ENCODE data around the gene PPP1R8. TPM values are rescaled to one million over a fixed set of nuclear protein-coding genes. Genes with fewer than 3 reads are reported as not detected.
A peak's percentile ranks its signal among the peaks of the same experiment; 100 is the strongest.

Gene PPP1R8
- total and polyA plus RNA-seq, 9 of the 15 experiments (the other 6 are each of a cell fraction or from before 2014, with no cell fraction given) = 16.2 to 107 (median 75.3) TPM

DNA sequence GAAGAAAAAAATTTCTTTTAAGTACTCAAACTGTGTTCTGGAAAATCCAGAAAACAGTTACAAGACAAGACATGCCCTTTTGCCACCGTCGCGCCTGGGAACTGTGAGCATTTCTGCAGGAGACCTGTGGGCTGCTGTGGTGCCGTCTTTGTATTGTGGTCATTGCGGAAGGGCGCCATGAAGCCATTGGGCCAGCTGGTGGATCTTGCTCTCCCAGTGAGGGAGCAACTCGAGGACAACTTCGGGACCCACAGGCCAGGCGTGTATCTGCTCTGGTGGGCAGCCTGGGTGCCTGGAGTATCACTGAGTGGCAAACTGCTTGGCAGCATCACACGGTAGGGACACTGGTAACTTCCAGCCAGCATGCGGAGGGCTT lies 38.0 kb downstream of the PPP1R8 start:
- H3K79me2 ChIP-seq (ENCODE audit: control insufficient read depth, insufficient read depth, low read length) = peaks cover 3% of the 10 kb centered on the region; the same call in 1 of the 3 replicates
- peak overlapping the region; percentile 78 to 82 for H3K9ac ChIP-seq (ENCODE audit: insufficient read depth in 1 of 2, low read depth in 2 of 2, low read length in 2 of 2)
- no peaks in the 10 kb centered on the region for H3K27me3 ChIP-seq (ENCODE audit: control insufficient read depth in 2 of 2, insufficient read depth in 2 of 2, low read length in 2 of 2)
- CTCF ChIA-PET (ENCODE audit: low intra/inter-chr PET ratio) = no interaction called here
- DNase-seq (ENCODE audit: extremely low read depth in 1 of 4, low spot score in 3 of 4) (peak in 1 of 4 experiments; percentile 44), FAIRE-seq (no peak), ATAC-seq (no peak)
- peak overlapping the region; percentile 77 for H2AFZ ChIP-seq (ENCODE audit: low read depth, low read length)
- BruUV-seq (replicated peaks) = no TSS peak
- POLR2A ChIA-PET = interaction anchor here (0.8 kb wide), 2 partner anchors 40 to 1147 kb away, joined by 3 read pairs; no protein-coding TSS in a partner anchor
- intact Hi-C loops (cut with micrococcal nuclease) = loop anchor here (2.0 kb wide), 1 partner anchor 366 kb away; no protein-coding TSS in a partner anchor
- peak overlapping the region; percentile 46; the same call in 1 of the 2 replicates for H3K4me2 ChIP-seq (ENCODE audit: insufficient read depth, low read length)
- H3K4me3 ChIP-seq = no peak overlapping the region
- H3K9me3 ChIP-seq (replicated peaks; ENCODE audit: control insufficient read depth, insufficient read depth, low read depth, low read length) = no peaks in the 10 kb centered on the region
- H3K36me3 ChIP-seq (ENCODE audit: control insufficient read depth, insufficient read depth, low read length) = no peaks in the 10 kb centered on the region
- H3K4me1 ChIP-seq (replicated peaks in 1 of 2; ENCODE audit: control insufficient read depth in 2 of 2, insufficient read depth in 2 of 2, low read length in 2 of 2) = peaks cover 41 to 64% of the 10 kb centered on the region in 2 experiments
- WGBS (ENCODE audit: insufficient coverage, low coverage, missing lambda C conversion rate) = 75% methylated on average over 11 of the region's 11 CpGs
- H4K20me1 ChIP-seq (replicated peaks; ENCODE audit: control insufficient read depth, insufficient read depth, low read length) = no peaks in the 10 kb centered on the region; the same call in 1 of the 2 replicates
- peak overlapping the region; percentile 93 for H3K27ac ChIP-seq (ENCODE audit: extremely low read depth, low read depth, low read length)
- no peaks in the 10 kb centered on the region for H3K9me1 ChIP-seq (ENCODE audit: control insufficient read depth, insufficient read depth, low read length)
- in situ Hi-C loops (cut with MboI) = loop anchor here (10.0 kb wide), 1 partner anchor 326 kb away; no protein-coding TSS in a partner anchor
- TF ChIP-seq, protein P1, sequence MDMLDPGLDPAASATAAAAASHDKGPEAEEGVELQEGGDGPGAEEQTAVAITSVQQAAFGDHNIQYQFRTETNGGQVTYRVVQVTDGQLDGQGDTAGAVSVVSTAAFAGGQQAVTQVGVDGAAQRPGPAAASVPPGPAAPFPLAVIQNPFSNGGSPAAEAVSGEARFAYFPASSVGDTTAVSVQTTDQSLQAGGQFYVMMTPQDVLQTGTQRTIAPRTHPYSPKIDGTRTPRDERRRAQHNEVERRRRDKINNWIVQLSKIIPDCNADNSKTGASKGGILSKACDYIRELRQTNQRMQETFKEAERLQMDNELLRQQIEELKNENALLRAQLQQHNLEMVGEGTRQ (CRISPR knock-in tag; IDR thresholded peaks at IDR 0.05) = no peak
- TF ChIP-seq, protein P2, sequence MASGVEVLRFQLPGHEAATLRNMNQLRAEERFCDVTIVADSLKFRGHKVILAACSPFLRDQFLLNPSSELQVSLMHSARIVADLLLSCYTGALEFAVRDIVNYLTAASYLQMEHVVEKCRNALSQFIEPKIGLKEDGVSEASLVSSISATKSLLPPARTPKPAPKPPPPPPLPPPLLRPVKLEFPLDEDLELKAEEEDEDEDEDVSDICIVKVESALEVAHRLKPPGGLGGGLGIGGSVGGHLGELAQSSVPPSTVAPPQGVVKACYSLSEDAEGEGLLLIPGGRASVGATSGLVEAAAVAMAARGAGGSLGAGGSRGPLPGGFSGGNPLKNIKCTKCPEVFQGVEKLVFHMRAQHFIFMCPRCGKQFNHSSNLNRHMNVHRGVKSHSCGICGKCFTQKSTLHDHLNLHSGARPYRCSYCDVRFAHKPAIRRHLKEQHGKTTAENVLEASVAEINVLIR (CRISPR knock-in tag; IDR thresholded peaks at IDR 0.05) = no peak
- TF ChIP-seq, protein P3, sequence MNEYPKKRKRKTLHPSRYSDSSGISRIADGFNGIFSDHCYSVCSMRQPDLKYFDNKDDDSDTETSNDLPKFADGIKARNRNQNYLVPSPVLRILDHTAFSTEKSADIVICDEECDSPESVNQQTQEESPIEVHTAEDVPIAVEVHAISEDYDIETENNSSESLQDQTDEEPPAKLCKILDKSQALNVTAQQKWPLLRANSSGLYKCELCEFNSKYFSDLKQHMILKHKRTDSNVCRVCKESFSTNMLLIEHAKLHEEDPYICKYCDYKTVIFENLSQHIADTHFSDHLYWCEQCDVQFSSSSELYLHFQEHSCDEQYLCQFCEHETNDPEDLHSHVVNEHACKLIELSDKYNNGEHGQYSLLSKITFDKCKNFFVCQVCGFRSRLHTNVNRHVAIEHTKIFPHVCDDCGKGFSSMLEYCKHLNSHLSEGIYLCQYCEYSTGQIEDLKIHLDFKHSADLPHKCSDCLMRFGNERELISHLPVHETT (CRISPR knock-in tag; conservative IDR thresholded peaks at IDR 0.05 in 1 of 2, IDR thresholded peaks at IDR 0.05 in 1 of 2) = 0 out of 4 replicates have a peak, but pooled peaks of 1 of the 2 experiments have one; percentile 16
- TF ChIP-seq JUNB (CRISPR knock-in tag; conservative IDR thresholded peaks at IDR 0.05) (no peak), PYGO2 (tag; IDR thresholded peaks at IDR 0.05) (0 out of 2 replicates have a peak, but pooled peaks have one; percentile 21), BACH1 (tag; IDR thresholded peaks at IDR 0.05) (no peak), PPARD (CRISPR knock-in tag; IDR thresholded peaks at IDR 0.05) (no peak), ZNF766 (CRISPR knock-in tag; conservative IDR thresholded peaks at IDR 0.05) (no peak), MED1 (CRISPR knock-in tag; IDR thresholded peaks at IDR 0.05; ENCODE audit: borderline replicate concordance) (no peak)
- TF ChIP-seq, protein P4, sequence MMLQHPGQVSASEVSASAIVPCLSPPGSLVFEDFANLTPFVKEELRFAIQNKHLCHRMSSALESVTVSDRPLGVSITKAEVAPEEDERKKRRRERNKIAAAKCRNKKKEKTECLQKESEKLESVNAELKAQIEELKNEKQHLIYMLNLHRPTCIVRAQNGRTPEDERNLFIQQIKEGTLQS (IDR thresholded peaks at IDR 0.05) = no peak
- TF ChIP-seq, protein P4 (CRISPR knock-in tag; conservative IDR thresholded peaks at IDR 0.05) = no peak
- TF ChIP-seq, protein P5, sequence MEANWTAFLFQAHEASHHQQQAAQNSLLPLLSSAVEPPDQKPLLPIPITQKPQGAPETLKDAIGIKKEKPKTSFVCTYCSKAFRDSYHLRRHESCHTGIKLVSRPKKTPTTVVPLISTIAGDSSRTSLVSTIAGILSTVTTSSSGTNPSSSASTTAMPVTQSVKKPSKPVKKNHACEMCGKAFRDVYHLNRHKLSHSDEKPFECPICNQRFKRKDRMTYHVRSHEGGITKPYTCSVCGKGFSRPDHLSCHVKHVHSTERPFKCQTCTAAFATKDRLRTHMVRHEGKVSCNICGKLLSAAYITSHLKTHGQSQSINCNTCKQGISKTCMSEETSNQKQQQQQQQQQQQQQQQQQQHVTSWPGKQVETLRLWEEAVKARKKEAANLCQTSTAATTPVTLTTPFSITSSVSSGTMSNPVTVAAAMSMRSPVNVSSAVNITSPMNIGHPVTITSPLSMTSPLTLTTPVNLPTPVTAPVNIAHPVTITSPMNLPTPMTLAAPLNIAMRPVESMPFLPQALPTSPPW (CRISPR knock-in tag; IDR thresholded peaks at IDR 0.05) = 0 out of 2 replicates have a peak, but pooled peaks have one; percentile 4
- TF ChIP-seq, protein P6, sequence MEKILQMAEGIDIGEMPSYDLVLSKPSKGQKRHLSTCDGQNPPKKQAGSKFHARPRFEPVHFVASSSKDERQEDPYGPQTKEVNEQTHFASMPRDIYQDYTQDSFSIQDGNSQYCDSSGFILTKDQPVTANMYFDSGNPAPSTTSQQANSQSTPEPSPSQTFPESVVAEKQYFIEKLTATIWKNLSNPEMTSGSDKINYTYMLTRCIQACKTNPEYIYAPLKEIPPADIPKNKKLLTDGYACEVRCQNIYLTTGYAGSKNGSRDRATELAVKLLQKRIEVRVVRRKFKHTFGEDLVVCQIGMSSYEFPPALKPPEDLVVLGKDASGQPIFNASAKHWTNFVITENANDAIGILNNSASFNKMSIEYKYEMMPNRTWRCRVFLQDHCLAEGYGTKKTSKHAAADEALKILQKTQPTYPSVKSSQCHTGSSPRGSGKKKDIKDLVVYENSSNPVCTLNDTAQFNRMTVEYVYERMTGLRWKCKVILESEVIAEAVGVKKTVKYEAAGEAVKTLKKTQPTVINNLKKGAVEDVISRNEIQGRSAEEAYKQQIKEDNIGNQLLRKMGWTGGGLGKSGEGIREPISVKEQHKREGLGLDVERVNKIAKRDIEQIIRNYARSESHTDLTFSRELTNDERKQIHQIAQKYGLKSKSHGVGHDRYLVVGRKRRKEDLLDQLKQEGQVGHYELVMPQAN (IDR thresholded peaks at IDR 0.05; ENCODE audit: borderline replicate concordance) = no peak

All from K562 (cell line).